GM18907 (cell line): ENCODE results near the gene RSPRY1.
A peak's percentile ranks its signal among the peaks of the same experiment; 100 is the strongest.

Experiments
- ATAC-seq: cut with Tn5 transposase; IDR thresholded peaks from one replicate; pipeline ENCODE4 v1.9.1; 2021; ENCODE audit warnings: mild to moderate bottlenecking, moderate library complexity; ENCODE audit not compliant: unreplicated experiment

Gene RSPRY1

GRCh38 chr16:57185945-57186871 lies at the start of gene RSPRY1, which contains the start of gene PSME3IP1:
Gene RSPRY1 (plus strand): TSS chr16:57186329. CDS start chr16:57204659, 18,330 bp downstream.
Gene PSME3IP1 (minus strand): TSS chr16:57186039. CDS start chr16:57173854, 12,185 bp downstream.
- peak; percentile 92 for ATAC-seq

- no peak for ATAC-seq
These were observed 49.1 kb upstream of the RSPRY1 start for GRCh38 chr16:57137043-57137442.

GRCh38 chr16:57137566-57138273 lies 48.4 kb upstream of the RSPRY1 start:
- ATAC-seq: no peak

GRCh38 chr16:57138281-57138935 lies 47.7 kb upstream of the RSPRY1 start:
- ATAC-seq: no peak

DNA sequence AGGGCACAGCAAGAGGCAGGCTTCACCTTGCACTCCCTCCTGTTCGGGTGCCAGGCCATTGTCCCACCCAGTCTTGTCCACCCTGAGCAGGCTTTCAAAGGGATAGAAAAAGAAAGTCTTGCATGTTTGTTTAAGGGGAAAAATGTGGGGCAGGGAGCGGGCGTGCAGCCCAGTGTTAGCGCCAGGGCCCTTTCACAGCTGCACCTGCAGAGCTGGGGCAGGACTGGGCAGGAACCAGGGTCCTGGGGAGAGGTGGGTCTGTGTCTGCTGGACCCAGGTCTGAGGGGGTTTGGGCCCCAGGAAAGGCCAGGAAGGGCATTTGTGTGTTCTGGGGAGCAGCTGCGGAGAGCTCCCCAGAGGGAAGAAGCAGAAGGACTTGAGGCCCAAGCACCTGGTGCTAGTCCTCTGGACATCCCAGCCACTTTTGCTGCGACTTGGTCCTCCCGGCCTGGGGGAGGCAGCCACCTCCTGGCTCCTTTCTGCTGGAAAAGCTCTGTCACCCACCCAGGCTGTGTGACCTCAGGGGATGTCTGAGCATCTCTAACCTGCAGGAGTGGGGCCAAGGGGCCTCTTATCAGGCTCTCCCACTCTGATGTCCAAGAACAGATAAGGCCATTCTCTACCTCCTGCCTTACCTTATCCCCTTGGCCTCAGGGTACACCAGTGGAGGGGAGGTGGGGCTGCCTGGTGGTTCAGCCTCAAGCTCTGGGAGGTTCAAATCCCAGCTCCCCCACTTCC lies 45.0 kb upstream of the RSPRY1 start:
- no peak for ATAC-seq

DNA sequence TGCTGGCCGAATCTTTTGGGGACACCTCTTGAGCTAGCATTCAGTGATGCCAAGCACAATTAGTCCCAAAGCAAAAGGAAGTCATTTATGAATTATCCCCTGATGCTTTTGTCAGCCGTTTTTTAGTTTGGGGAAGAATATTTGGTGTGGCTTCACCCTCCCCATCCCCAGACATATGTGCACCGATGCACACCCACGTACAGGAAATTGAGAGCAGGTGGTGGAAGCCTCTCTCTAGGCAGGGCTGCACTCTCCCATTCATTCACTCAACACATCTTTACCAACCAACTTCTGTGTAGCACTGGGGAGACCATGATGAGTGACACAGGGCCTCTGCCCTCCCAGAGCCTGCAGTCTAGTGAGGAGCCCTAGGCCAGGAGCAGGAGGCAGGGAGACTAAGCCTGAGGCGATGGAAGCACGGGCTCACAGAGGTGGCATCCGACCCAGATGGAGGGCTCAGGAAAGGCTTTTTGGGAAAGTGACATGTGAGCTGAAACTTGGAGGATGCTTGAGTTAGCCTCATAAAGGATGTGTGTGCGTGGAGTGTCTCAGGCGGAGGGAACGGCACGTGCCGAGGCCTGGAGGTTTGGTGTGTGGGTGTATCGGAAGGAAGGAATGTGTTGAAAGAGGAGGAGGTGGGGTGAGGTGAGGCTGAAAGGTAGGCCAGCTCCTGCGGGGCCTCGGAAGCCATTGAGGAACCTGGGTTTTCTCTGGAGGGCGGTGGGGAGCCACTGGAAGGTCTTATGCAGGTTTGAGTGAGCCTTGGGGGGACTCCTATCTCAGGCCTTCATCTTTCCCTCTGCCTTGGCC lies 44.1 kb upstream of the RSPRY1 start:
- no peak for ATAC-seq

GRCh38 chr16:57143149-57143921 lies 42.8 kb upstream of the RSPRY1 start:
- ATAC-seq: no peak

- no peak for ATAC-seq
These were observed 42.1 kb upstream of the RSPRY1 start for GRCh38 chr16:57144027-57144426.

DNA sequence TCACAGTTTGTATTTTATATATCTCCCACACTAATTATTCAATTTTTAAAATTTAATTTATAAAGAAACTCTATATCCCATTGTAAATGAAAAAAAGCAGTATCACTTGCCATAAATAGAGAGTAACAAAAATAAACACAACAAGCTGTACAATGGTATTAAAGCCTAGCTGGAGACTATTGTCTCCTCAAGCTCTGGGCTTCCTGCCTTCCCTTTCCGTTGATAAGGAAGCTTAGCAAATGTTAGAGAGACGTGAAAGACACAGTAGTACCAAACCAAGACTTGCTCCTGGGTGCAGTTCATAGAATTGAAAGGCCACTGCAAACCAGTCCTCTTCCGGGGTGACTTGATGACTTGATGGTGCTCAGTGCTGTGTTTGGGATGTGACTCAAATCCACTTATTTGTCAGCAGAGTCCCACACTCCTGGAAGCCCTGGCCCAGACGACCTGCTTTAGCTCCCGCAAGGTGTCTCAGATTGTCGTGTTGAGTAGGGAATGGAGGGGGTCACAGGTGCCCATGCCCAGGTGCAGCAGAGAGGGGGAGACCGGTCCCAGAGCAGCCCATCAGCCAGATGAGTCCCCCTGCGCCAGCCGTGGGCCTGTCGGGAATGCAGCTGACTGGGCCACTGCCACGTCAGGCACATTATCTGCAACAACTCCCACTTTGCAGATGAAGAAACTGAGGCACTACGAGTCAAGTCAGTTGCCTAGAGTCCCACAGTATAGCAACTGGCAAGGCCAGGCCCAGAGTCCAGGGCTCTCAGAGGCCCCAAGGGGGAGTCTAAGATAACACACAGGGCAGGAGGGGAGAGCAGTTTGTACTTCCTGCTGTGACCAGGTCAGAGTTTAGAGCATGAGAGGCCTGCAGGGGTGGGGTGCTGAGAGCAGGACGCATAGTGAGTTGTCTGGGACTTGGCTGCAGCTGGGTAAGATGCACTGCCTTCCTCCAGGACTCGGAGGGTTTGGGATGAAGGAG lies 40.8 kb upstream of the RSPRY1 start:
- ATAC-seq: no peak

DNA sequence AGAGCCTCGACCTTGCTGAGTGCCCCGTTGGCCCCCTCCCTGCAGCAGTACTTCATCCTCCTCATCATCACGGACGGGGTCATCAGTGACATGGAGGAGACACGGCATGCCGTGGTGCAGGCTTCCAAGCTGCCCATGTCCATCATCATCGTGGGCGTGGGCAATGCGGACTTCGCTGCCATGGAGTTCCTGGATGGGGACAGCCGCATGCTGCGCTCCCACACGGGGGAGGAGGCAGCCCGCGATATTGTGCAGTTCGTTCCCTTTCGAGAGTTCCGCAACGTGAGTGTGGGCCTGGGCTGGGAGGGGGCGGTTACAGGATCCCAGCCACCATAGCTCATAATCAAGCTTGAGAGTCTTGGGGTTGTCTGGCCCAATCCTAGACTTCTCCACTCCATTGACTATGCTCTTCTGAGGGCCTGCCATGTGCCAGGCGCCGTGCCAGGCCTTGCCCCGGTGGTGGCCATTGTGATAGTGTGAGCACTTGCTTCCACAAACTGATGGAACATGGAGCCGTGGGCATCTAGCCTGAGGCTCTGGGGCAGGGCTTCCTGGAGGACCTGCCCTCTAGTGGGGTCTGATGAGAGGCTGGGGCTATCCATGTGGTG lies 40.0 kb upstream of the RSPRY1 start:
- no peak for ATAC-seq

DNA sequence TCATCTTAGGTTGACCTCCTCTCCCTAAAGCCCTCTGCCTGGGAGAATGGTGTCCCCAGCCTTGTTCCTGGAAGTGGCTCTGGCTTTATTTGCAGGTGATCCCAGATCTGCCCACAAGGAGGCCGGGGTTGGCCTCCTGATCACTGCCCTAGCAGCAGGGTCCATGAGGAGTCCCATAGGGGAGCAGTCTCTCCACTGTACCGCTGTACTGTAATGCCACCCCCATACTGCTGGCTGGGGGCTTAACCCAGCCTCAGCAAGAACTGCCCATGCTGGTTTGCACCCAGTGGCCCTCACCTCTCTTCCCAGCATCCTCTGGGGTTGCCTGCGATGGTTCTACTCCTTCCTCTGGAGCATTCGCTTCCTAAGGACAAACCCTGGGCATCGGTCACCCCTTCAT lies 39.4 kb upstream of the RSPRY1 start:
- ATAC-seq: no peak

- no peak for ATAC-seq
These were observed 38.5 kb upstream of the RSPRY1 start for GRCh38 chr16:57147381-57148221.

GRCh38 chr16:57148481-57148880 lies 37.6 kb upstream of the RSPRY1 start:
- no peak for ATAC-seq

DNA sequence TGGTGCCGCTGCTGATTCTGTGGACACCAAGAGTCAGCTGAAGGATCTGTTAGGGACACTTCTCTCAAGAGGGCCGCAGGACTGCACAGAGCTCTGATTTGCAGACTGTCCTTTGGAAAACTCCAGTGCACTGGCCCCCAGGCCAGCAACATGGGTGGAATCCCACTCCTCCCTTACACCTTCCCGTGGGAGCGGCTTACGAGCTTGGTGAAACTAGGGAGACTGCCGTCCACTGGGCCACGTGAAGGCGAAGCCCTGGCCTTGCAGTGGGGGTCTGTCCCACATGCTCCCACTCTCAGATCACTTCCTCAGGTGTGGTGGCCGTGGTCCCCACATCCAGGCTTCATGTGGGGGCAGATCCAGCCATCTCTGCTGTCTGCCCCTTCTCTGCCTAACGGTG lies 36.7 kb upstream of the RSPRY1 start:
- no peak for ATAC-seq

- no peak for ATAC-seq
These were observed 35.3 kb upstream of the RSPRY1 start for GRCh38 chr16:57150682-57151330.

DNA sequence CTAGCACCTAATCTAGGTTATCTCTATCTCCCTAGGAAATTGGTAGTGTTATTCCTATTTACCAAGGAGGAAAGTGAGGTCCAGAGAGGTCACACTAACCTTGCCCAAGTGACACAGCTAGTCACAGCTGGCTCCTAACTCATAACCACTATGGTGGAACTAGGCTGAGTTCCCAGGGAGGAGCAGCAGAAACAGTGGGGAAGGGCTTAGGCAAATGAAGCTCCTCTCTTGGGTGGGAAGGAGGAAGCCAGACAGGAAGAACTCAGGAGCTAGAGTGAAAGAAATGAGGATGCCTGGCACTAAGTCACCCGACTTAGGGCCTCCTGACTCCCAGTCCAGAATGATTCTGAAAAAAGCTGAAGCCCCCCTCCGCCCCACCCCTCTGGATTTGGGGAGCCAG lies 34.8 kb upstream of the RSPRY1 start:
- ATAC-seq: no peak
